Activated CD4-positive, alpha-beta T cell treated with anti-CD3 and anti-CD28 coated beads, Interleukin-2, amount 10 ng/mL, durations not matched to agents 24 days and 14 days (primary cell): ENCODE measurements around the gene MTHFD1L. TPM values are rescaled to one million over a fixed set of nuclear protein-coding genes. Genes with fewer than 3 reads are reported as not detected.

ENCODE experiments used
- DNase-seq: peaks from one replicate; pipeline ENCODE4 v3.0.0; 2022
- H3K27ac Mint-ChIP-seq: one replicate; pipeline ENCODE4 v1.8.0; 2022; ENCODE audit warnings: mild to moderate bottlenecking, mixed read lengths
- H3K27me3 Mint-ChIP-seq: one replicate; pipeline ENCODE4 v1.8.0; 2022; ENCODE audit warnings: mixed read lengths
- H3K36me3 Mint-ChIP-seq: one replicate; pipeline ENCODE4 v1.8.0; 2022; ENCODE audit warnings: low read depth, mild to moderate bottlenecking, mixed read lengths
- H3K4me1 Mint-ChIP-seq: one replicate; pipeline ENCODE4 v1.8.0; 2021; ENCODE audit warnings: mixed read lengths
- H3K4me3 Mint-ChIP-seq: one replicate; pipeline ENCODE4 v1.8.0; 2022; ENCODE audit warnings: mild to moderate bottlenecking, moderate library complexity, mixed read lengths
- H3K9me3 Mint-ChIP-seq: one replicate; pipeline ENCODE4 v1.8.0; 2021; ENCODE audit warnings: mixed read lengths
- intact Hi-C: fragments of 100-400 bp; cut with micrococcal nuclease; formaldehyde crosslinking; loops from one replicate; pipeline ENCODE4 v1.15.1; 2023
- total RNA-seq: library from RNA; stranded (reverse); gene quantifications from 2 replicates; pipeline ENCODE4 v1.2.3, GENCODE V29; 2022

Gene MTHFD1L
- total RNA-seq, 1 donor from 2014 or later = 136 TPM

DNA sequence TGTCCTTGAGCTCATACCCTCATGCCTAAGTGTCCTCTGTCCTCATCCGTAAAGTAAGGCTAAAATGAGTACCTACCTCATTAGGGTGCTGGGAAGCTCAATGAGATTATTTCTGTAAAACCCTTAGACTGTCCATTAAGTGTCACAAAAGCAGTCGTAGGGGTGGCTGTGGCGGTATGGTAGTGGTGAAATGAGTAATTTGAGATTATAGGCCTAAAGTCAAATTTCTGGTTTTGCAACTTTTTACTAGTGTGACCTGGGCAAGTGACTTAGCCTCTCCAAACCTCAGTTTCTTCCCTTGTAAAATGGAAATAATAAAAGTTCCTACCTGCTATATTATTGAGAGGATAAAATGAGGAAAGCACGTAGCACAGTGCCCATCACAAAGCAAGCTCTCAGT is 226.1 kb downstream of the MTHFD1L start:
- no peak for DNase-seq
- Mint-ChIP-seq H3K9me3 (no peaks in the 10 kb centered on the region), H3K4me3 (no peak overlapping the region), H3K36me3 (peaks cover 43% of the 10 kb centered on the region), H3K27ac (no peak overlapping the region), H3K4me1 (no peaks in the 10 kb centered on the region), H3K27me3 (no peaks in the 10 kb centered on the region)
- intact Hi-C loops = no loop called here

DNA sequence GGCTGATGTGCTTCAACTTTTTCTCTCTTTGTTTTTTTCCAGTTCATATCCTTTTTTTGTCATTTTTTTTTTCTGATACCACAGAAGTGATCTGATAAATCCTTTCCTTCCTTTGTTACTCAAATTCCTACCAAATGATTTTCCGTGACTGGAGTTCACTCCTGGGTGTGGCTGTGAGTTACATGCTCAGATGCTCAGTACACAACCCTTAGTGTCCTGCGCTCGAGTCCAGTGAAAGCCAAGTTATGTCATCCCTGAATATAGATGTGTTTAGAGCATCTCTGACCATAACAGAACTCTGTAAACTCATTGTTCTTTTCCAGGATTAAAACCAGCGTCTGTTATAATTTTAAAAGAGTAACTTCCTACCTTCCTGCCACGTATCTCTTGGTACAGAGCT is 227.1 kb downstream of the MTHFD1L start:
- Mint-ChIP-seq H3K36me3 (peaks cover 50% of the 10 kb centered on the region), H3K9me3 (no peaks in the 10 kb centered on the region), H3K4me1 (no peaks in the 10 kb centered on the region), H3K4me3 (no peak overlapping the region), H3K27ac (no peak overlapping the region), H3K27me3 (no peaks in the 10 kb centered on the region)
- intact Hi-C loops = no loop called here
- no peak for DNase-seq

DNA sequence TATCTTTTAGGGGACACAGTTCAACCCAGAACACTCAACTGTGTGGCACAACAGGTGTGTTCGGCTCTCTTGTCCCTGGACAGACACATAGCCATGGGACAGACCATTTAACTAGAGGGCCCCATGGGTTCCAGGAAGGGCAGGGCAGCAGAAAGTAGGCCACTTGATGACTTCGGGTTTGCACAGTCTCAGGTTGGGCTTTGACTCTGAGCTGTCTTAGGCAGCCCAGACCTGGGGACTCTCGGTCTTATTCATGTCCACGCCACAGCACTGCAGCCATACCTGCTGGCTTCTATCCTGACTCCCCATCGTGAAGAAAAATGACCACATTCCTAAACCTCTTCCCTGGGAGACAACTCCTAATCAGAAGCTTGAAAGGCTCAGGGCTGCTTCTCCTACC is 228.2 kb downstream of the MTHFD1L start:
- H3K4me1 Mint-ChIP-seq = peaks cover 4% of the 10 kb centered on the region
- intact Hi-C loops = no loop called here
- no peaks in the 10 kb centered on the region for H3K9me3 Mint-ChIP-seq
- H3K27ac Mint-ChIP-seq = no peak overlapping the region
- no peak for DNase-seq
- peaks cover 53% of the 10 kb centered on the region for H3K36me3 Mint-ChIP-seq
- H3K27me3 Mint-ChIP-seq = no peaks in the 10 kb centered on the region
- no peak overlapping the region for H3K4me3 Mint-ChIP-seq

DNA sequence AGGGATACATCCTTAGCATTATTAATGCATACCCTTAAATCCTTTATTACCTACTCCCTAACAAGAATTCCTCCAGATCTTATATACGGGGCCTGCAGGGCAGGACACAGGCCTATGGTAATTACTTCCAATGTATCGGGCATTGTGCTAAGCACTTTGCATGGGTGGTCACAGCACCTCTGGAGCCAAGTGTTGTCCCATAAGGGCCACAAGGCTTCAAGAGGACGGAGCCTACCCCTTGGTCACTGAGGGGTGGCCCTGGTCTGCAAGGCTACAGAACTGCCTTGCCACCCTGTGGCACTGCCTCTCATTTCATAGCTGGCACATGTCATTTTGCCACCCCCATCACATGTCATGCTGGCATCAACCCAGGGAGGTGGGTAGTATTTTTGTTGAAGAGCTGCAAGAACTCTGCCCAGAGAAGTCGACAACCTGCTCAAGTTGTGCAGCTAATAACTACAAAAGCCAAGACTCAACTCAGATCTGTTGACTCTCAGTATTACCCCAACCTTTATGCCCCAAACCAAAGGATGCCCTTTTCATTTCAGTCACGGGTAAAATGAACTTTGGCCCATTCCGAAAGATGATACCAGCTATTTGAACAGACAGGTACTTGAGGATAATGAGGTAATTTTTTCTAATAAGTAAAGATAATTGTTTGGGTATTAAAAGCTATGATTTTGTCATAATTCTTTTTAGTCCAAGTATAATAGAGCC is 230.2 kb downstream of the MTHFD1L start:
- no peak overlapping the region for H3K4me3 Mint-ChIP-seq
- H3K9me3 Mint-ChIP-seq = no peaks in the 10 kb centered on the region
- intact Hi-C loops = no loop called here
- H3K4me1 Mint-ChIP-seq = peaks cover 4% of the 10 kb centered on the region
- H3K27ac Mint-ChIP-seq = no peak overlapping the region
- peaks cover 55% of the 10 kb centered on the region for H3K36me3 Mint-ChIP-seq
- H3K27me3 Mint-ChIP-seq = no peaks in the 10 kb centered on the region
- no peak for DNase-seq

DNA sequence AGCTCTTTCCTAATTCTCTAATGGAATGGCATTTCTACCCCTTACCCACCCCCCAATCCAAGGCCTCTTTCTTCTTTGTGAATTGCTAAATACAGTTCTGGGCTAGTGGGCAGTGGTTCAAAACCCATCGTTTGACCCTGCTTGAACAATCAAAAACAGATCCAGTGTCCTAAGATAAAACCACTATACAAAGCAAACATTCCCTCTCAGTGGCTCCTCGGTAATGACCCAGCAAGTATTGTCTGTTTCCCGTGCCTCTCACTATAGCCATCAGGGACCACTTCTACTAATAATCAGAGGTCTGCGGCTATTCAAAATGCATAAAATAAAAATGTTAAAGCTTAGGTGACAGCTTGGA is 230.7 kb downstream of the MTHFD1L start:
- H3K9me3 Mint-ChIP-seq = no peaks in the 10 kb centered on the region
- DNase-seq = no peak
- no peak overlapping the region for H3K4me3 Mint-ChIP-seq
- intact Hi-C loops = no loop called here
- peaks cover 57% of the 10 kb centered on the region for H3K36me3 Mint-ChIP-seq
- H3K27me3 Mint-ChIP-seq = no peaks in the 10 kb centered on the region
- peaks cover 4% of the 10 kb centered on the region for H3K4me1 Mint-ChIP-seq
- no peak overlapping the region for H3K27ac Mint-ChIP-seq

DNA sequence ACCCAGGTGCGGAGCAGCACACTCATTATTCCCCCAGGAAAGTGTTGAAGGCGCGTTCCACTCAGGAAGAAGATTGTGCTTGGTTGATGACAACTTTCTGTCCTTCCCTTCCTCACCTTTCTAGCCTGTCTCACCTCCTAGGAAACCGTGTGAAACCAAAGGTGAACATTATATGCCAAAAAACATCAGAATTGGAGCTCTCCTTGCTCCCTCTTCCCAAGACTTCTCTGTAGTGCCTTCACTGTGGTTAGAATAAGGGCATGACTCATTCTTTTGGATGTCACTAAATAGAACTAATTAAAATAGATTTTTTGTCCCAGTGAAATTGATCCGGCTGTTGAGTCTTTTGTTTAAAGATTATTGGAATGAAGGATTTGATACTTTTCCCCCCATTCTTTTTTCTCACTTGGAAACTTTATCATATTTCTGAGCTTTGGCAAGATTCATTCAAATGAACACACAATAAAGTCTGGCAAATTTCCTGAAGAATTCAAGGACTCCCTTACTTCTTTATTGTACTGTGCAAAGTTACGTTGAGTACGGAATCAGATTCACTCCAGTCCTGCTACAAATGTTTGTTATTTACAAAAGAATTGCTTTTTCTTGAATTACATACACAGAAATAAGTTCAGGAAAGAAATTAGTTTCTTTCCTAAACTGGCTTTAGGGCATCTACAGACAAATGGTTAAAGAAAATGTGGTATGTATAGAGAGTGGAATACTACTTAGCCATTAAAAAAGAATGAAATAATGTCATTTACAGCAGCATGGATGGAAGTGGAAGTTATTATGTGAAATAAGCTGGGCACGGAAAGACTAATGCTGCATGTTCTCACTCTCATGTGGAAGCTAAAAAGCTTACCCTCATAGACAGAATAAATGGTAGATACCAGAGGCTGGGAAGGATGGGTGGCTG is 231.4 kb downstream of the MTHFD1L start:
- Mint-ChIP-seq H3K27me3 (no peaks in the 10 kb centered on the region), H3K9me3 (no peaks in the 10 kb centered on the region), H3K4me1 (peaks cover 4% of the 10 kb centered on the region), H3K27ac (no peak overlapping the region), H3K4me3 (no peak overlapping the region), H3K36me3 (peaks cover 61% of the 10 kb centered on the region)
- intact Hi-C loops = no loop called here
- DNase-seq = no peak

DNA sequence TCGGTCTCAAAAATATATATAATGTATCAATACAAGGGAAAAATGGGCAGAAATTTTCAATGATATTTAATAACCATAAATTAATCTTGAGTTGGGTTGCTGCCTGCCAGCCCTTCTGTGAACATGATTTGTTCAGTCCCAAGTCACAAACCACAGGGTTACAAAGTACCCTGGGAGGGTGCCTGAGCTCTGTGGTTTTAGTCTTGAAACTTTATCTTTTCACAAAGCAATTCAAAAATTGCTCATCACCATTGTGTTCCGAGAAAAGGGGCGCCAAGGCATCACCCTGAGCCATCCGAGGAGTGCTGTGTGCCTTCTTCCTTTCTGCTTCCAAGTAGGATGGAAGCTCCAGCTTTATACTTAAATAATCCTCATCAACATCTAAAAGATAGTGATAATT is 232.7 kb downstream of the MTHFD1L start:
- H3K9me3 Mint-ChIP-seq = no peaks in the 10 kb centered on the region
- DNase-seq = no peak
- no peak overlapping the region for H3K27ac Mint-ChIP-seq
- peaks cover 53% of the 10 kb centered on the region for H3K36me3 Mint-ChIP-seq
- peaks cover 4% of the 10 kb centered on the region for H3K4me1 Mint-ChIP-seq
- no peak overlapping the region for H3K4me3 Mint-ChIP-seq
- H3K27me3 Mint-ChIP-seq = no peaks in the 10 kb centered on the region
- intact Hi-C loops = no loop called here

DNA sequence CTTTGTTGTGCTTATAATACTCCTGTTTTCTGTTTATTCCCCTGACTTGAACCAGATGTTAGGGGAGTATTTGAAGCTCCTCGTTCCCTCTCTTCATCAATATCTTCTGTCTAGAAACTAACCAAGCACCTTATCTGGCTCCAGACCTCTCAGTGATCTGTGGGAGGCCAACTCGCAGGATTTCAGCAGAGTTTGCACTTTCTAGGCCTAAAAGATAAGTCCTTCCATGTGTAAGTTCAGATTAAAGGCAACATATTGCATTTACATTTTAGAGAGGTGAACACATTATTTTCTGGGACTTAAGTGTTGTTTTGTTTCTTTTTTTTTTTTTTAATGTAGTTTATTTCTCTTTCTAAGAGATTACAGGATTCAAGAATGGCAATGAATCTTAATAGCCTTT is 234.8 kb downstream of the MTHFD1L start:
- Mint-ChIP-seq H3K9me3 (no peaks in the 10 kb centered on the region), H3K4me3 (no peak overlapping the region), H3K4me1 (peaks cover 4% of the 10 kb centered on the region), H3K27ac (no peak overlapping the region), H3K27me3 (no peaks in the 10 kb centered on the region), H3K36me3 (peaks cover 41% of the 10 kb centered on the region)
- no peak for DNase-seq
- intact Hi-C loops = no loop called here

DNA sequence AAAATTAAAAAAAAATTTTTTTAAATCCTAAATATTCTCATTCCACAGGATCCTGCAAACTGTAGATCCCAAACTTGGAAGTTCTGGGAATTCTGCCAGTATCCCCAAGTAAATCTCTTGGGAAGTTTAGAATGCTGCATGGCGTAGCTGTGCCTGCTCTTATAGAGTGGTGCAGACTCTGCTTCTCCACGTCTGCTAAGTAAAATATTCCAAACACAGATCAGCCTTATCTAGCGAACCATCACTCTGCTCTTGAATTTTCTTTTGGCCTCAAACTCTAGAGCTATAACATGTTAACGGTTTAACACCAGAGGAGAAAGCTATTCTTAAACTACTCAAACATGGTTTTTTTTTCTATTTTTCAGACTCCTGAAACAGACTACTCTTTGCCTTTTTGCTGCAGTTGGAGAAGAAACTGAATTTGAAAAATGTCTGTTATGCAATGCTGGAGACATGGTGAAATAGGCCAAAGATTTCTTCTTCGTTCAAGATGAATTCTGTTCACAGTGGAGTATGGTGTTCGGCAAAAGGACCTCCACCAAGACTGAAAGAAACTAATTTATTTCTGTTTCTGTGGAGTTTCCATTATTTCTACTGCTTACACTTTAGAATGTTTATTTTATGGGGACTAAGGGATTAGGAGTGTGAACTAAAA is 235.8 kb downstream of the MTHFD1L start:
- H3K27ac Mint-ChIP-seq = no peak overlapping the region
- peaks cover 4% of the 10 kb centered on the region for H3K4me1 Mint-ChIP-seq
- H3K27me3 Mint-ChIP-seq = no peaks in the 10 kb centered on the region
- intact Hi-C loops = no loop called here
- no peak for DNase-seq
- peaks cover 35% of the 10 kb centered on the region for H3K36me3 Mint-ChIP-seq
- H3K4me3 Mint-ChIP-seq = no peak overlapping the region
- H3K9me3 Mint-ChIP-seq = no peaks in the 10 kb centered on the region

DNA sequence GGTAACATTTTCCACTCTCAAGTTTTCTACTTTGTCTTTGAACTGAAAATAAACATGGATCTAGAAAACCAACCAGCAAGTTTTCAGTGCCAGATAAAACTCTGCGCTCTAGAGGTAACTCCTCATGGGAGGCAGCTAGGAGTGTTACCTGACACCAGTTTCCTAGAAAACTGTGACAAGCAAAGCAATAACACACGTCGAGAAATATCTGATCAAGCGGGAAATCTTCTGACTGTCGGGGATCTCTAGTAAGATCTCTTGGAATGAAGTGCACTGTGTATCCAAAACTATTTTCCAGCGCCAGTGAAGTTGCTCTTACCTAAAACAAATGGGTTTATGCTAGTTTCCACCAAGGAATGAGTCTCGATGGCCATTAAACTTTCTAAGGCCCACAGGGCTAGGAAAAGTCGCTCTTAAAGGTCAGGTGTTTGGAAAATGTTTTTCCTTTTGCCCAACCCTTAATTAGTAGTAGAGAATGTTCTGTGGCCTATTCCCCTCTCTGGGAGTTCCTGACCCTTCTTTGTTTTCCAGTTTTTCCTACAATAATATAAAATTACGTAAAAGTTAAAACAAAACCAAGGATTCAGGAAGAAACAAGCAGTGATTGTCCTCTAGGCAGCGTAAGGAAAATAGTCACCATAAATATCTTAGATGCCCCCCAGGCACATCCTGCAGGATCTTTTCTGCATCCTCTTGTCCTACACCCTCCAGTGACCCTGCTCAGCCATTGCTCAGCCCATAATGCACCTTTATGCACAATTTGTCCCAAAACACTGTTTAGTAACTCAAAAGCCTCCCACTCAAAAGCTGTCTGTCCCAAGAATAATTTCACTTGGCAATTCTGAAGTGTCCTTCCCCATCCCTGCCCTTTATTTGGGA is 236.6 kb downstream of the MTHFD1L start:
- intact Hi-C loops = no loop called here
- Mint-ChIP-seq H3K4me3 (no peak overlapping the region), H3K4me1 (peaks cover 4% of the 10 kb centered on the region), H3K27ac (no peak overlapping the region), H3K27me3 (no peaks in the 10 kb centered on the region), H3K36me3 (peaks cover 28% of the 10 kb centered on the region), H3K9me3 (no peaks in the 10 kb centered on the region)
- DNase-seq = no peak

DNA sequence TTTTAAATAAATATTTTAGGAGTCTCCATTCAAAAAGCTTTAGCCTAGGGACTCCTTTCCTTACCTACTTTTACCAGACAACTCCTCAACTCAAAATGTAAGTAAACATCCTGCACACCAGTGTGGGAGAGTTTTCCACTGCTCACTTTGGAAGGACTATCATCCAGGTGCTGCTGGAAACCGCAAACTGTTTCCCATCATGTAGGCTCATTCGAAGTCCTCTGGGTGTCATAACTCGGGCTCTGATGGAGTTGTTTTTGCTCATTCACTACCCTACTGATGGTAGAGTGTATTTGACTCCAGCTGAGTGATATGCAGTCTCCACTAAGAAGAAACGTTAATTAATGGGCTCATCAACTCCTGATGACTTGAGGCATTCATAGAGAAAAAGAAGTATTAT is 237.8 kb downstream of the MTHFD1L start:
- no peaks in the 10 kb centered on the region for H3K27me3 Mint-ChIP-seq
- intact Hi-C loops = no loop called here

DNA sequence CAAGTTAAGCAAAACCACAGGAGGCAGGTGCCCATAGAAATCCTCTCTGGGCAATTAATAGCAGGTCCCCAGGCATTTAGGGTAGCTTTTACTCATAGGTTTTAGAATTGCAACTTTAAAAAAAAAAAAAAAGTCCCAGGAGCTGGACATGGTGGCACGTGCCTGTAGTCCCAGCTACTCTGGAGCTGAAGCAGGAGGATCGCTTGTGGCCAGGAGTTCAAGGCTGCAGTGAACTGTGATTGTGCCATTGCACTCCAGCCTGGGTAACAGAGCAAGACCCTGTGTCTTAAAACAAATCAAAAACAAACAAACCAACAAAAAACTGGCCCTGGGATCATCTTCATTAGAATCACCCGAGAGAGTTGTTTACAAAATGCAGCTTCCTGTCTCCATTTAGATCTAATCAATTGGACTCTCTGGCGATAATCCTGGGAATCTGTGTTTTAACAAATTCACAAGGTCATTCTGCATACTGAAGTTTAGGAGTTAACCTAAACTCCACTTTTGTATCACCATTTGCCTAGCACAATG is 242.5 kb downstream of the MTHFD1L start:
- intact Hi-C loops = no loop called here
- no peak for DNase-seq
- peaks cover 4% of the 10 kb centered on the region for H3K27me3 Mint-ChIP-seq
- peaks cover 4% of the 10 kb centered on the region for H3K36me3 Mint-ChIP-seq
- H3K4me3 Mint-ChIP-seq = no peak overlapping the region
- H3K27ac Mint-ChIP-seq = no peak overlapping the region
- no peaks in the 10 kb centered on the region for H3K4me1 Mint-ChIP-seq
- no peaks in the 10 kb centered on the region for H3K9me3 Mint-ChIP-seq

More for the DNA sequence above, 237.8 kb downstream of the MTHFD1L start:
- Mint-ChIP-seq H3K27ac (no peak overlapping the region), H3K9me3 (no peaks in the 10 kb centered on the region), H3K4me3 (no peak overlapping the region), H3K36me3 (peaks cover 25% of the 10 kb centered on the region), H3K4me1 (peaks cover 2% of the 10 kb centered on the region)
- no peak for DNase-seq

DNA sequence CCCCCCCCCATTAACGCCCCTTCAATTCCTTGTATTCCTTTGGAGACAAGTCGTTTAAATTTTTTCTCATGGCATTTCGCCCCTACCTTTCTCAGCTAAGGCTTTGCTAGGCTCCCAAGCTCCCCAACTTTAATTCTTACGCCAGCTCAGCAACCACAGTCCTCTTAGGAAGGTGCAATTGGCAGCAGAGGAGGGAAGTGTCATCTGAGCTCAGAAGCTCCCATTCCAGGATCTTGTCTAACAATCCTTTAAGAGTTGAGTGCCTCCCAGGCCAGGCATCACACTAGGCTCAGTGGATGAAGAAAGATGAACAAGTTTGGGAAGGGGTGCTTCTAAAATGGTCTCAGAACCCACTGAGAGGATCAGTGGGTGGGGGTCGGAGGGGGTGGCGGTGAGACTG is 243.0 kb downstream of the MTHFD1L start:
- H3K4me3 Mint-ChIP-seq = no peak overlapping the region
- H3K27ac Mint-ChIP-seq = no peak overlapping the region
- DNase-seq = no peak
- H3K36me3 Mint-ChIP-seq = peaks cover 2% of the 10 kb centered on the region
- H3K4me1 Mint-ChIP-seq = no peaks in the 10 kb centered on the region
- H3K27me3 Mint-ChIP-seq = peaks cover 6% of the 10 kb centered on the region
- intact Hi-C loops = no loop called here
- no peaks in the 10 kb centered on the region for H3K9me3 Mint-ChIP-seq
